HG02610 (cell line): ENCODE results near the gene FGF22.
"Not testable (repeated sequence)": the region's sequence is repeated elsewhere in the genome, so short reads cannot be mapped to it uniquely, and the experiment has no call there.

ENCODE experiments used
- ATAC-seq: cut with Tn5 transposase; IDR thresholded peaks from one replicate; pipeline ENCODE4 v1.9.1; 2021; ENCODE audit warnings: mild to moderate bottlenecking, moderate library complexity; ENCODE audit not compliant: unreplicated experiment

Gene FGF22

GRCh38 chr19:620166-620862 lies 19.4 kb upstream of the FGF22 start:
- ATAC-seq = no peak

- ATAC-seq = not testable (repeated sequence)
Observed at GRCh38 chr19:621191-621590, 18.5 kb upstream of the FGF22 start.

- ATAC-seq = no peak
Observed at GRCh38 chr19:621819-622218, 17.9 kb upstream of the FGF22 start.

DNA sequence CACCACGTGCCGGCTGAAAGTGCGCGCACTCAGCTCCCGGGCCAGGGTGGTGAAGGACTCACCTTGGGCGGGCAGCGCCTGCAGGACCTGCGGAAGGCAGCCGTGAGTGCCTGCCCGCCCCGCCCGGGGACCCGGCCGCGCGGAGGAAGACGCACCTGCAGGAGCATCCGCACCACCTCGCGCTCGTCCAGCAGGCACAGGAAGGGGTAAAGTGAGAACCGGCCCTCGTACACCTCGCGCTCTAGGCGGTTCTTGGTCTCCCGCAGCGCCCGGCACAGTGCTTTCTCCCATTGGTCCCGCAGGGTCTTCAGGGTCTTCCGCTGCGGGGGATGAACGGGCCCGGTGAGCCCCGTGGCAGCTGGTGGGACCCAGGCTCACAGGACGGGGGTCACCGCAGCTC lies 17.0 kb upstream of the FGF22 start:
- no peak for ATAC-seq

DNA sequence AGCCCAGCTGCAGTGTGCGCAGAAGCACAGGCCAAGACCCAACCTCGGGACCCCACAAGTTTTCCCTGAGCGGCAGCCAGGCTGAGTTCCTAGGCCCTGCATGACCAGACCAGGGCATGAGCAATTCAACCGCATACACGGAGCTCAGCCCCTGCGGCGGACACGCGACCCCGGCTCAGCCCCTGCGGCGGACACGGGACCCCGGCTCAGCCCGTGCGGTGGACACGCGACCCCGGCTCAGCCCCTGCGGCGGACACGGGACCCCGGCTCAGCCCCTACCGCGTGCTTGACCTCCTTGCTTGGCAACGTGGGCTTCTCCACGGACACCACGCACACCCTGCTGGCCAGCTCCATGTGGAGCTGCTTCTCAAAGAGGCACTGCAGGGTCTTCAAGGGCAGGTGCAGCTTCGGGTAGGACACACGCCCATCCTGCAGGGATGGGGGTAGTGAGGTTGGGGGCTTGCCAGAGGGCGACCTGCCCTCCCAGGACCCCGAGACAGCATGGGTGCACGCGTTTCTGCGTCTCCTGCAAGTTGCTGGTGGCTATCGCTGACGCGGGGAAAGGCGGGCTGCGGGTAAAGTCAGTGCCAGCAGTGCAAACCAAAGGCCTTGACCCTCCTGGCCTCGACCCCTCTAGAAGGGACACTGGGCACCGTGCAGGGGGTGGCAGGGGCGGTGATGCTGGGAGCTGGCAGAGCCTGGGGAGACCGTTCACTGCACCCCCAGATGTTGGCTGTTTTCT lies 16.3 kb upstream of the FGF22 start:
- no peak for ATAC-seq

DNA sequence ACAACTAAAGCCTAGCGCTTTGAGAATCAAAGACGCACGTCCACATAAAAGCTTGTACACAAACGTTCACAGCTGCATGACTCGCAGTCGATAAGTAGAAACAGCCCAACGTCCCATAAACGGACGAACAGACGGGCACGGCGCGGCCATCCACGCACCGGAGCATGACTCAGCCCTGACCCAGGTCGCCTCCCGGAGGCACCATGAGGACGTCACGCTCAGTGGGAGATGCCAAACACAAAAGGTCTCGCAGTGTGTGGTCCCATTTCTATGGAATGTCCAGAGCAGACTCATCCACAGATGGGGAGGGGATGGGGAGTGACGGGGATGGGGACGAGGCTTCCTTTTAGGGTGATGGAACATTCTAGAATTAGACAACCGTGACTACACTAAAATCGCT lies 15.7 kb upstream of the FGF22 start:
- no peak for ATAC-seq

DNA sequence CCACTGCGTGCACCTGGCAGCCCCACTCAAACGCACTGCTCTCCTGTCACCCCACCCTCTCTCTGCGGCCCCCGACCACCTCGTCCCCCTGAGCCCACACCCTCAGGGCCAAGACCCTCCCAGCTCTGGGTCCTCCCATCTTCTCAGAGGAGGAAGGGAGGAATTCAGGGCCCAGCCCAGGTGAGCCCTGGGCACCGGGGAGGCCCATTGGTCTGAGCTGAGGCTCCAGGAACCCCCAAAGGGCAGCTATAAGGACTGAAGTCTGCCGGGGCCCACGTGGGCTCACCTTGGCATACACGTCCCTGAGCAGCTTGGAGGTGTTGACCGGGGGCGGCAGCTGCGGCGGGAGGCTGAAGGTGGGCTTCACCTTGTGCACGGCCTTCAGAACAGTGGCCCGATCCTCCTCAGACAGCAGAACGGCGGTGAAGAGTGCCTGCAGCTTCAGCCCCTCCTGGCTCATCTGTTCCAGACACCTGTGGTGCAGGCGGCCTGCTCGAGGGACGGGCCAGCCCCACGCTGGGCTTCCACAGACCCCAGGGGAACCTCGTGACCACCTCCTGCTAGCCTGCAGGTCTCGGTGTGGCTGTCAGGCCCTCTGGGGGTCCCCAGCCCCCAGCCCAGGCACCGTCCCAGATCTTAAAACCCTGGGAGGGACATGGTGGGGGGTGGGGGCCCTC lies 15.1 kb upstream of the FGF22 start:
- ATAC-seq = no peak

DNA sequence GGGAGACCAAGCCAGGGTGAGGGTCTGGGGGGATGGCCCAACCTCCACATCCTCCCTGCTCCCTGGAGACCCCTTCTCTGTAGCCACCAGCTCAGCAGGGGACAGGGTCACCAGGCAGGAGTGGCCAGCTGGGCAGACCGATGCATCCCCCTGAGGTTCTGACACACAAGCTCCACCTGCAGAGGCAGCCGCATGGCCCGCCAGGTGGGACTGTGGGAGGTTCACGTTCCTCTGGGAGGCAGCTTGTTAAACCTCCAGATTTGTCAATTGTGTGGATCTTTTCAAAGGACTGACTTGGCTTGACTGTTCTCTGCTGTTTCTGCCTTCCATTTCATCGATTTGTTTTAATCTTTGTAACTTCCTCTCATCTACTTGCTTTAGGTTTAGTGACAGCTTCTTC lies 14.4 kb upstream of the FGF22 start:
- no peak for ATAC-seq

- not testable (repeated sequence) for ATAC-seq
Observed at GRCh38 chr19:626566-626965, 13.1 kb upstream of the FGF22 start.

GRCh38 chr19:628168-628567 lies 11.5 kb upstream of the FGF22 start:
- no peak for ATAC-seq

- ATAC-seq = not testable (repeated sequence)
Observed at GRCh38 chr19:629515-629914, 10.2 kb upstream of the FGF22 start.

DNA sequence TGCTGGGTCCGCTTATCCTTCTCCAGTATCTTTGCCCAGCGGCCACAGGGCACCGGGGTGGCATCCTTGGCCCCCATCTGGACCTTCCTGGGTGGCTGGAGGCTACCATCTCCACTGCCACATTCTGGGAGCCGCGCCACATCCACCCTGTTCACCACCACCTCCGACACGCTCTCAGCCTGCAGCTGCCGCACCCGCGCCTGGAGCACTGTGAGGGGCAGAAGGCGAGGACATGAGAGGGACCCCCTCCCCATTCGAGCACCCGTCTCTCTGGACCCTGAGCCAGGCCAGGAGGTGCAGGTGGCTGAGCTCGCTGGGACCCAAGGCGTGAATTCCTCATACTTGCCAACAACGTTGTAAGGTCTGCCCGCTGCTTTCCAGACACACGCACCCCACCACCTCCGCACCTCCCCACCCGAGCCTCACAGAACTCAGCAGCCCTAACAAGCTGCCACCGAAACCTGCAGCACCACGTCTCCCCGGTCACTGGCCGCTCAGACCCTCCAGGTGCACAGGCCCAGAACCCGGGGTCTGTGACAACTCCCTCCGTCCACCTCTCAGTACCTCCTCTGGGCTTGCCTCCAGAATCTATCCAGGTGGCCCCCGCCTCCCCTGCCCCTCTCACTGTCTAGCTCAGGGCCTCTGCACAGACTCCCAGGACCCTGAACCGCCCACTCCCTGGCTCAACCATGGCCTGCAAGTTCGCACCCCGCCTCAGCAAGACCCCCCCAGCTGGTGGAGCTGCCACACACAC lies 9.5 kb upstream of the FGF22 start:
- no peak for ATAC-seq

DNA sequence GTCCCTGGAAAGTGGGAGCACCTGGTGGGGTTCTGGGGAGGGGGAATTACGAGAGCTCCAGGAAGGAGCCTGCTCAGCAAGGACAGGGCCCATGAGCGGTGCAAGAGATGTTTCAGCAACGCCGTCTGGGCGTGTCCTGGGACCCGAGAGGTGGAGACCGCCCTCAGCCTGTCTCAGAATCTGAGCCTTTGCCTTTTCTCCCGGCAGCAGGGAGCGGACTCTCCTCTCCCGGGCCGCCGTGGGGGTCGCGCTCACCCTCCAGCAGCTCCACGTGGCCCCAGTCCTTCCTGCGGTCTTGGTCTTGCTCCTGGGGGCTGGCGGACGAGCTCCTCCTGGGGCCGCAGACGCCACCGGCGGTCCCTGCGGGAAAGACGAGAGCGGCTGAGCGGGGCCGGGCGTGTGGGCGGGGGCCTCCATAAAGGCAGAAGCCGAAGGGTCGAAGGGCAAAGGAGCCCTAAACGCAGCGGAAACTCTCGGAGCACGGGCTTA lies 7.1 kb upstream of the FGF22 start:
- ATAC-seq = peak; percentile 15

GRCh38 chr19:633068-633785 lies 6.5 kb upstream of the FGF22 start, which contains the start of gene POLRMT:
Gene POLRMT (minus strand): TSS chr19:633537. CDS start chr19:633512, 25 bp downstream.
- peak; percentile 81 for ATAC-seq

DNA sequence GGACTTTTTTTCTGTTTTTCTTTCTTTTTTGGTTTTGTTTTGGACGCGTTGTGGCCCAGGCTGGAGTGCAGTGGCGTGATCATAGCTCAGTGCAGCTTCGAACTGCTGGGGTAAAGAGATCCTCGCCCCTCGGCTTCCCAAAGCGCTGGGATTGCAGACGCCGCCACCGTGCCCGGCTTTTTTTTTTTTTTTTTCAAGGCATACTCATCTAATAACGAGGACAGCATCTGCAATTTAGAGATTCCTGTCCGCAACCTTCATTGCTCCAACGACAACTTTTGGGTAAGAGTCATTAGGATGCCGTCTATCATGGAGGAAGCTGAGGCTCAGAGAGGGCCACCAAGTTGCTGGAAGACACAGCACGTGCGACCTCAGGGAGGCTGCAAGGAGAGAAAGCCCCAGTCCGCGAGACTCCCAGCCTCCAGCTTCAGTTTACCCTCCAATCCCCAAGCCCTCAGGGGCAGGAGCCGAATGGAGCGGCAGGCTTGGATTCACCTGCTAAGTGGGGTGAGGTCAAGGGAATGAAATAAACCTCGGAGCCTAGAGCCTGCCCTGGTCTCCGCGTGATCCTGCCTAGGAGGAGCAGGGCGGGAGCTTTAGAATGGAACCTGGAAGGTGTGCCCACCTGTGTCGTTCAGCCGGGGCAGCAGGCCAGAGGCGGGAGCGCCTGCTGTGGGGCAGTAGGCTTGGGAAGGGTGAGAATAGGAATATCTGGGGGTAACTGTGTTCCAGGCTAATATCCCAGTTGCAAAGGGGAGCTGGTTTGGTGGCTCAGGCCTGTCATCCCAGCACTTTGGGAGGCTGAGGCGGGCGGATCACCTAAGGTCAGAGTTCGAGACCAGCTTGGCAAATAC lies 5.7 kb upstream of the FGF22 start:
- no peak for ATAC-seq

DNA sequence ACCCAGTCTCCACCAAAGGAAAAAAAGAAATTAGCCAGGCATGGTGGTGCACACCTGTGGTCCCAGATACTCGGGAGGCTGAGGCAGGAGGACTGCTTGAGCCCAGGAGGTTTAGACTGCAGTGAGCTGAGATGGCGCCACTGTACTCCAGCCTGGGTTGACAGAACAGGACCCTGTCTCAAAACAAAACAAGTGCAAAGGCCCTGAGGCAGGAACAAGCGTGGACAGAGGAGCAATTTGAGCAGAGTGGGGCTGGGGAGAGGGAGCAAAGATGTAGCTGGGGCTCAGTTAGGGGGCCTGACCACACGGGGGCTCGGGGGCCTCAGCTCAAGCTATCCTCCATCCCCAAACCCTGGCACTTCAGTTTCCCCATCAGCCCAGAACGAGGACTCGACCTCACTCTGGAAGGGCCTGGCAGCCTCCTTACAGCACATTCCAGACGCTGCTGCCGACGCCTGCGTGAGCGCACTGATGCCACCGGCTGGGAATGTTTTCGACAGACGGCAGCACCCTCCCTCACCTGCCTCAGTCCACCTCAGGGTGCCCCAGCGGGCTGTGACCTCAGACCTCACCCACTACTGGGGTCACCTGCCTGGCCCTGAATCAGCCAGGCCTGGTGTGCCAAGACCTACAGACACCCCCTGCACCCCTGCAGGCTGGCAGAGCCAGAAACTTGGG lies 4.6 kb upstream of the FGF22 start:
- no peak for ATAC-seq

DNA sequence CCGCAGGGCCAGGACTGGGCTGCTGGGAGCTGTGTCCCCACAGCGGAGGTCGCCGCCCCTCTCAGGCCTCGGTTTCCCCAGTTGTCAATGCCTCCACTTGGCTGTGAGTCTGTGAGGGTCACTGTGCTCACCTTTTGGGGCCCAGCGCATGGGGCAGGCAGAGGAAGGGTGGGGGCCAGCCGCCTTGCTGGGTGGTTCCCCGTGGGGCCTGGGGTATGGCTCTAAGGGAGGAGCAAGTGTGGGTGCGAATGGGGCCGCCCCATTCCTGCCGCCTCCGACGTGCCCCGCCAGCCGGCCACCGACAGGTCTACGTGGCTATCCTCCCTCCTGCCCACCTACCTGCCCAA lies 800 bp upstream of the FGF22 start:
- ATAC-seq = no peak

DNA sequence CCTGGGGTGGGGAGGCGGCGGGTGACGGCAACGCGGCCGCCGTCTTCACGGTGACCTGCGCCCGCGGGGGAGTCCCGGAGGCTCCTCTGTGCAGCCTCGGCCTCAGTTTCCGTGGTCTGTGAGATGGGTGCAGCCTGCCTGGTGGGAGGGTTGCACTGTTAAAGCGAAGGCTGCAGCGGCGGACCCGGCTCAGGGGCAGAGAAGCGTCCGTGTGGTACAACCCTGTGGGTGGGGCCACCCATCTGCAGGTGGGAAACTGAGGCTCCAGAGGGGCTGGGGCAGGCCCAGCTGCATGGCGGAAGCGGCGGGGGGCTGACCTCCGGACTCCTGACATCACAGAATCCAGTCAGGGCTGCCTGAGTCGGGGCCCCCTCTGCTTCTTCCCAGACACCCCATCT lies 481 bp downstream of the FGF22 start:
- no peak for ATAC-seq

GRCh38 chr19:640606-641189 lies 1.0 kb downstream of the FGF22 start:
- no peak for ATAC-seq
